ENCODE measurements around the gene GSG1.

GRCh38 chr12:13125996-13126395, 22.5 kb upstream of the GSG1 start:
- TF ChIP-seq CTCF (IDR thresholded peaks at IDR 0.05), result no peak
- no peak for TF ChIP-seq ZFX (IDR thresholded peaks at IDR 0.05; ENCODE audit: borderline replicate concordance)

Measured in 22Rv1 (cell line).